ENCODE data around the gene KCNV2. TPM values are rescaled to one million over a fixed set of nuclear protein-coding genes. Genes with fewer than 3 reads are reported as not detected.

The KCNV2 gene
- total RNA-seq, 3 donors from 2014 or later (not counting 1 experiment from before 2014, with no cell fraction given) = not detected

- intact Hi-C loops (cut with micrococcal nuclease) = no loop called here
- Mint-ChIP-seq H3K27ac (no peak overlapping the region), H3K4me1 (peaks cover 5% of the 10 kb centered on the region in 2 donors), H3K36me3 (peaks cover 13% of the 10 kb centered on the region), H3K4me3 (no peak overlapping the region), H3K27me3 (ENCODE audit: low read depth in 2 of 2) (no peaks in the 10 kb centered on the region), H3K9me3 (peaks cover 0 to 2% of the 10 kb centered on the region in 2 donors)
- no peak for DNase-seq
- no peak for TF ChIP-seq CTCF (IDR thresholded peaks at IDR 0.05)
- no peaks in the 10 kb centered on the region for H3K4me1 ChIP-seq (ENCODE audit: control insufficient read depth, insufficient read depth, low read length)
- H3K9me3 ChIP-seq (ENCODE audit: control insufficient read depth, insufficient read depth, low read length) = no peaks in the 10 kb centered on the region
- H3K4me3 ChIP-seq (ENCODE audit: low read length) = no peak overlapping the region
- ATAC-seq = no peak
- no peaks in the 10 kb centered on the region for H3K27me3 ChIP-seq (ENCODE audit: control insufficient read depth, insufficient read depth, low read length)
- no peaks in the 10 kb centered on the region for H3K36me3 ChIP-seq (ENCODE audit: control insufficient read depth, insufficient read depth, low read length)
- 100% methylated on average over 1 of the region's 2 CpGs for WGBS (ENCODE audit: insufficient coverage)
- no peak overlapping the region for H3K27ac ChIP-seq (ENCODE audit: low read length)
Measured at GRCh38 chr9:2749485-2749884, 32.2 kb downstream of the KCNV2 start.

- Histone ChIP-seq H3K4me3 (ENCODE audit: low read length) (no peak overlapping the region), H3K9me3 (ENCODE audit: control insufficient read depth, insufficient read depth, low read length) (no peaks in the 10 kb centered on the region), H3K4me1 (ENCODE audit: control insufficient read depth, insufficient read depth, low read length) (no peaks in the 10 kb centered on the region), H3K27ac (ENCODE audit: low read length) (no peak overlapping the region), H3K36me3 (ENCODE audit: control insufficient read depth, insufficient read depth, low read length) (no peaks in the 10 kb centered on the region), H3K27me3 (ENCODE audit: control insufficient read depth, insufficient read depth, low read length) (no peaks in the 10 kb centered on the region)
- no peak overlapping the region for H3K27ac Mint-ChIP-seq
- no peaks in the 10 kb centered on the region for H3K27me3 Mint-ChIP-seq (ENCODE audit: low read depth in 2 of 2)
- H3K9me3 Mint-ChIP-seq = peaks cover 0 to 2% of the 10 kb centered on the region in 2 donors
- no CpG with 5 or more reads among the region's 1 CpG for WGBS (ENCODE audit: insufficient coverage)
- no peak for TF ChIP-seq CTCF (IDR thresholded peaks at IDR 0.05)
- no peak overlapping the region for H3K4me3 Mint-ChIP-seq
- H3K36me3 Mint-ChIP-seq = peaks cover 3% of the 10 kb centered on the region
- DNase-seq (no peak), ATAC-seq (no peak)
- intact Hi-C loops (cut with micrococcal nuclease) = no loop called here
- H3K4me1 Mint-ChIP-seq = peaks cover 5% of the 10 kb centered on the region in 2 donors
Measured at GRCh38 chr9:2755285-2755684, 38.0 kb downstream of the KCNV2 start.

- Histone ChIP-seq H3K36me3 (ENCODE audit: control insufficient read depth, insufficient read depth, low read length) (no peaks in the 10 kb centered on the region), H3K27ac (ENCODE audit: low read length) (no peak overlapping the region), H3K9me3 (ENCODE audit: control insufficient read depth, insufficient read depth, low read length) (no peaks in the 10 kb centered on the region), H3K4me3 (ENCODE audit: low read length) (no peak overlapping the region), H3K4me1 (ENCODE audit: control insufficient read depth, insufficient read depth, low read length) (no peaks in the 10 kb centered on the region), H3K27me3 (ENCODE audit: control insufficient read depth, insufficient read depth, low read length) (no peaks in the 10 kb centered on the region)
- no peak for TF ChIP-seq CTCF (IDR thresholded peaks at IDR 0.05)
- intact Hi-C loops (cut with micrococcal nuclease) = no loop called here
- ATAC-seq = no peak
- no peak for DNase-seq
- Mint-ChIP-seq H3K4me3 (no peak overlapping the region), H3K4me1 (peaks cover 2% of the 10 kb centered on the region in 2 donors), H3K9me3 (no peaks in the 10 kb centered on the region), H3K36me3 (no peaks in the 10 kb centered on the region), H3K27me3 (ENCODE audit: low read depth in 2 of 2) (no peaks in the 10 kb centered on the region), H3K27ac (no peak overlapping the region)
- 93% methylated on average over 2 of the region's 2 CpGs for WGBS (ENCODE audit: insufficient coverage)
Measured at GRCh38 chr9:2758162-2758897, 41.0 kb downstream of the KCNV2 start.

Data from natural killer cell (primary cell).